Vagina (tissue), 2 donors: ENCODE results near the gene GRXCR2.

ENCODE experiments used
- POLR2AphosphoS5 ChIP-seq, 2 donors: sonication (generic); formaldehyde crosslinking; IDR thresholded peaks; one replicate each; pipeline ENCODE4 v1.9.0; 2017; ENCODE audit warnings: antibody characterized with exemption in 2 of 2, mild to moderate bottlenecking in 2 of 2, low read depth in 1 of 2; ENCODE audit not compliant: insufficient read depth in 1 of 2
- TF ChIP-seq, protein P1 (sequence below), 3 experiments: fragments of 450-650 bp in 2 of 3; fragments of 200-600 bp in 1 of 3; sonication (generic) in 1 of 3; IDR thresholded peaks; one replicate each; pipeline ENCODE4 v1.5.1; 2017 to 2019; ENCODE audit warnings: antibody characterized with exemption in 3 of 3, mild to moderate bottlenecking in 2 of 3, moderate library complexity in 2 of 3

DNA sequence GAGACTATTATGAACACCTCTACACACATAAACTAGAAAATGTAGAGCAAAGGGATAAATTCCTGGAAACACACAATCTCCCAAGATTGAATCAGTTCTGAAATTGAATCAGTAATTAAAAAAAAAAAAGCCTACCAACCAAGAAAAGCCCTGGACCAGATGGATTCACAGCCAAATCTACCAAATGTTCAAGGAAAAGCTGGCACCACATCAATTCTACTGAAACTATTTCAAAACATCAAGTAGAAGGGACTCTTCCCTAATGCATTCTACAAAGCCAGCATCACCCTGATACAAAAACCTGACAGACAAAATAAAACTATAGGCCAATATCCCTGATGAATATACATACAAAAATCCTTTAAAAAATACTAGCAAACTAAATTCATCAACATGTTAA is 25.4 kb upstream of the GRXCR2 start:
- TF ChIP-seq POLR2AphosphoS5 (IDR thresholded peaks at IDR 0.05; ENCODE audit: insufficient read depth in 1 of 2, low read depth in 1 of 2), result no peak
- TF ChIP-seq, protein P1, sequence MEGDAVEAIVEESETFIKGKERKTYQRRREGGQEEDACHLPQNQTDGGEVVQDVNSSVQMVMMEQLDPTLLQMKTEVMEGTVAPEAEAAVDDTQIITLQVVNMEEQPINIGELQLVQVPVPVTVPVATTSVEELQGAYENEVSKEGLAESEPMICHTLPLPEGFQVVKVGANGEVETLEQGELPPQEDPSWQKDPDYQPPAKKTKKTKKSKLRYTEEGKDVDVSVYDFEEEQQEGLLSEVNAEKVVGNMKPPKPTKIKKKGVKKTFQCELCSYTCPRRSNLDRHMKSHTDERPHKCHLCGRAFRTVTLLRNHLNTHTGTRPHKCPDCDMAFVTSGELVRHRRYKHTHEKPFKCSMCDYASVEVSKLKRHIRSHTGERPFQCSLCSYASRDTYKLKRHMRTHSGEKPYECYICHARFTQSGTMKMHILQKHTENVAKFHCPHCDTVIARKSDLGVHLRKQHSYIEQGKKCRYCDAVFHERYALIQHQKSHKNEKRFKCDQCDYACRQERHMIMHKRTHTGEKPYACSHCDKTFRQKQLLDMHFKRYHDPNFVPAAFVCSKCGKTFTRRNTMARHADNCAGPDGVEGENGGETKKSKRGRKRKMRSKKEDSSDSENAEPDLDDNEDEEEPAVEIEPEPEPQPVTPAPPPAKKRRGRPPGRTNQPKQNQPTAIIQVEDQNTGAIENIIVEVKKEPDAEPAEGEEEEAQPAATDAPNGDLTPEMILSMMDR (IDR thresholded peaks at IDR 0.05), result no peak
